ENCODE measurements around the gene TEFM.
A peak's percentile ranks its signal among the peaks of the same experiment; 100 is the strongest.
"Not testable (repeated sequence)": the region's sequence is repeated elsewhere in the genome, so short reads cannot be mapped to it uniquely, and the experiment has no call there.

The TEFM gene, protein sequence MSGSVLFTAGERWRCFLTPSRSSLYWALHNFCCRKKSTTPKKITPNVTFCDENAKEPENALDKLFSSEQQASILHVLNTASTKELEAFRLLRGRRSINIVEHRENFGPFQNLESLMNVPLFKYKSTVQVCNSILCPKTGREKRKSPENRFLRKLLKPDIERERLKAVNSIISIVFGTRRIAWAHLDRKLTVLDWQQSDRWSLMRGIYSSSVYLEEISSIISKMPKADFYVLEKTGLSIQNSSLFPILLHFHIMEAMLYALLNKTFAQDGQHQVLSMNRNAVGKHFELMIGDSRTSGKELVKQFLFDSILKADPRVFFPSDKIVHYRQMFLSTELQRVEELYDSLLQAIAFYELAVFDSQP
- total RNA-seq, result 3.4 to 7.1 reads per million in 2 donors

DNA sequence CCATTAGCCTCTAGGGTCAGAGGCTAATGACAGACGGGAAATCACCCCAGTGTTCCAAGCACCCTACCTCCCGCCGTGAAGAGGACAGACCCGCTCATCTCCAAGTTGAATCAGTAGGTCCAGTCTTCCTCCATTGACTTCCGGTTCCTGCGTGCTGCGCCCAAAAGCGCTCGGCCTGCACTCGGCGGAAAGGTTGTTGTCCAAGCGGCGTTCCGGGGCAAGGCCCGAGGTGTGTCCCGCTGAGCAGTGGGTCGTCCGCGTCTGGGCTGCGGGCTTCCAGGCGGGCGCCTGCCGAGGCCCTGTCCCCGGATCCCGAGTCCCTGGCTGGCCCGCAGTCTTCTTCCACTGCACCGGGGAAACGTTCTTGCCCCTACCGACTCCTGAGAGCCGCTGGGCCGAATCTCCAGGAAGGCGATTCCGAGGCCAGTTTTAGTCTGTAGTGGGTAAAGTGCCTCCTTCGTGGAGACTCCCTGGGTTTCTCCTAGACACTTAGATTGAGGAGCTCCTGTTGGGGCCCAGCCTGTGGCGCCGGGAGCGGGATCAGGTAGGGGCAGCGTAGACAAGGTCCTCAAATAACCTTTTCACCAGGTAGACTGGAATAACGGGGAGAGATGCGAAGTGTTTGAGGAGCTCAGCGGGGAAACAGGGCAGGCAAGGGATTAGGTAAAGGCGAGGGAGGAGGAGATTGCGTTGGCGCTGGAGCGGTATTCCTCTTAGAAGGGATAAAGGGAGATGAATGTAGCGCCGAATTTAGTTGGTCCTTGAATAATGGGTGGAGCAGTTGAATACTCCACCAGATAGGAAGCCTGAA is at the start of gene TEFM:
TEFM (minus strand) TSS at position 138 of the 811 bp plus-strand sequence; CDS start at position 98, 40 bp downstream.
- DNase-seq, result peak; percentile 54 to 93 (median 76)

- DNase-seq, result no peak
Observed at GRCh38 chr17:30954046-30954830, 48.2 kb upstream of the TEFM start.

DNA sequence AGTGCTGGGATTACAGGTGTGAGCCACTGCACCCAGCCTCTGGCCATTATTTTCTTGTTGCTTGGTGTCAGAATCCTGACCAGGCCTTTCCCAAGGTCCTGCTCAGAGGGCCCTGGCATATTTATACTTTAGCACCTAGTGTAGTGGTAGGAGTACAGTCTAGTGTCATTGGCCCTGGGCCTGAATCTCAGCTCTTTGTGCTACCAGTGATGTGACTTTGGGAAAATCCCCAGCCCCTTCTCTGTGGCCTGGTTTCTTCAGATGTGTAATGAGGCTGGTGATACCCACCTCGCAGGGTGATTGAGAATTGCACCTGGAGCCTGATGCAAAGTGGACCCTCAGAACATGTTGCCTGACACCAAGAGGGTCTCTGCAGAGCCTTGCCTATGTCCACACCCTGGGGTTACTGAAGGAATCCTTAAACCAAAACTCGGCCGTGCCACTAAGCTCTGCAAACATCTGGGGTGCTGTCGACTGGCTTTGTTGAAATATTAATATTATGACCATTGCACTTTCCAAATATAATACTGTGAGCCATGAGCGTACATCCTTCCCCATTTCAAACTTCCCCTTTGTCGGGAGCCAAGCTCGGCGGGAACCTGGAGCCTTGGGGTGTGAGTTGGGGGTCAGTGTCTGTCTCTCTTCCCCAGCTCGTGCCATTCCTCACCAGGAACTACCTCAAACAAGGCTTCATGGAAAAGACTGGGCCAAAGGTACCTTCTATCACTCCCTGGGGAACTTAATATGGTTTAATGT is 46.8 kb upstream of the TEFM start:
- no peak for DNase-seq

DNA sequence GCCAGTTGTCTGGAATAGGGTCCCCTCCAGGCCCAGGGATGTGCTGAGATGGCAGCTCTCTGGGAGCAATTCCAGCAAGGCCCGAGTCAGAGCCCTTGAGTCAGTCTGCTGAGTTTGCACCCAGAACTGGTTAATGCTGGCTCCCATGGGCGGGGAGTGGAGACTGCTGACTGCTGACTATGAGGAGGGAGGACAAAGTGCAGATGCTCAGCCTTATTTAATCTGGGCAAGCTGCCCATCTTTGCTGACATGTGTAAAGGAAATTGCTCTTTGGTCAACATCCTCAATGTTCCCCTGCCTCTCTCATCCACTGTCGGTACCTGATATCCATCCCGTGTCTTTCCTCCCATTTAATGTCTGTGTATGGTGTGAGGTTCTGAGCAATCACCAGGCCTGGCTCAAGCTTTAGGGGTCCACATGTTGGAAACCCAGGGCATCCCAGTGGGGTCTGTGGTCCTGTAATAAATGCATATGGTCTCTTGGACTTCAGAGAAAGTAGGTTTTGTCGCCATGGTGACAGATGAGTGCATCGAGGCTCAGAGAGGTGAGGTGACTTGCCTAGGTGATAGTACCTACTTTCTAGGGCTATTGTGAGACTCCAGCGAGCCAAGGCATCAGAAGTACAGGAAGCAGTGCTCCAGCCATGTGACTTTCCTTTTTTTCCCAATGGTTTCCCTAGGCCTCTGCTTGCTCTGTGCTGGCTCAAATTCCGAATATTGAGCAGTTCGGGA is 44.8 kb upstream of the TEFM start:
- DNase-seq, result no peak

GRCh38 chr17:30950189-30950588 is 44.2 kb upstream of the TEFM start:
- DNase-seq, result no peak

DNA sequence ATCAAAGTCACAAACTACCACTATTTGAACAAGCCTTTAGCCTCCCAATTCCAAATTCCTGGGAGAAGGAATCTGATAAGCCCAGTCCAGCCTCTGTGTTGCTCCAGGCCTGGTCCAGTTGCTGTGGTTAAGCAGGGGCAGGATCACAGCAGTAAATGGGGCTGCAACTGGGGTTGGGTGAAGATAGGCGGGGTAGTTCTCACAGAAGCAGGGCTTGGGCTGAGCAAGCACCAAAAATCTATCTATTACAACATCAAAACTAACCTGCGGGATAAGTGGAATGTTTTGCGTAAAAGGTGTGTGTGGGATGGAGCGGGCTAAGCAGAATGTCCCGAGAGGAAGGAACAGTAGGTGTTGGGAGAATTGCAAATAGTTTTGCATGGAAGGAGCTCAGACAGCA is 41.8 kb upstream of the TEFM start:
- DNase-seq, result no peak

DNA sequence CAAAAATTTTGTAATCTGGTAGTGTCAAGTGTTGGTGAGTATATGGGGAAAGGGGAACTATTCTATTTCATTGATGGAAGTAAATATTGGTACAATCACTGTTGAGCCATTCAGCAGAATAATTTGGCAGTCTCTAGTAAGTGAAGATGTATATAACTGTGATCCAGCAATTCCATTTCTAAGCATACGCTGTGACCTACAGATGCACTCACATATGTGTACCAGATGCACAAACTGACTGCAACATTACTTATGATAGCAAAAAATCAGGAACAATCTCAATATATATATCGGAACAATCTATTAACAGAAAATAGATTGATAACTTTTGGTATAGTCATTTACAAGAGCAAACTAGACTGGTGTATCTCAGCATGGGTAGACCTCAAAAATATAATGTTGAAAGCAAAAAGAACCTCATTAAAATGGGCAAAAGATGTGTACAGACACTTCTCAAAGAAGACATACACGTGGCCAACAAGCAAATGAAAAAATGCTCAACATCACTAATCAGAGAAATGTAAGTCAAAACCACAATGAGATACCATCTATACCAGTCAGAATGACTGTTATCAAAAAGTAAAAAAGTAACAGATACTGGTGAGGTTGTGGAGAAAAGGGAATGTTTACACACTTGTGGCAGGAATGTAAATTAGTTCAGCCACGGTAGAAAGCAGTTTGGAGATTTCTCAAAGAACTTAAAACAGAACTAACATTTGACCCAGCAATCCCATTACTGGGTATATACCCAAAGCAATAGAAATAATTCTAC is 36.5 kb upstream of the TEFM start:
- DNase-seq, result peak in 1 of 5 experiments; percentile 83

- DNase-seq, result peak in 1 of 5 experiments; percentile 53
Observed at GRCh38 chr17:30939051-30939689, 33.1 kb upstream of the TEFM start.

GRCh38 chr17:30933966-30934365 is 27.9 kb upstream of the TEFM start:
- DNase-seq, result no peak

- not testable (repeated sequence) for DNase-seq
Observed at GRCh38 chr17:30931582-30931981, 25.5 kb upstream of the TEFM start.

GRCh38 chr17:30930495-30930894 is 24.5 kb upstream of the TEFM start:
- DNase-seq, result no peak

DNA sequence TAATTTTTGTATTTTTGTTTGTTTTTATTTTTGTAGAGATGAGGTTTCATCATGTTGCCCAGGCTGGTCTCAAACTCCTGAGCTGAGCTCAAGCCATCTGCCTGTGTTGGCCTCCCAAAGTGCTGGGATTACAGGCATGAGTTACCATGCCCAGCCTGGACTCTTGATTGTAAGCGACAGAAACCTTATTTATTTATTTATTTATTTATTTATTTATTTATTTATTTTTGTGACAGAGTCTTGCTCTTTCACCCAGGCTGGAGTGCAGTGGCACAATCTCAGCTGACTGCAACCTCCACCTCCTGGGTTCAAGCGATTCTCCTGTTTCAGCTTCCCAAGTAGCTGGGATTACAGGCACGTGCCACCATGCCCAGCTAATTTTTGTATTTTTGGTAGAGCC is 23.8 kb upstream of the TEFM start:
- DNase-seq, result not testable (repeated sequence)

- peak in 1 of 5 experiments; percentile 39 for DNase-seq
Observed at GRCh38 chr17:30929081-30929633, 23.1 kb upstream of the TEFM start.

- DNase-seq, result no peak
Observed at GRCh38 chr17:30928584-30928983, 22.5 kb upstream of the TEFM start.

- no peak for DNase-seq
Observed at GRCh38 chr17:30927756-30928155, 21.7 kb upstream of the TEFM start.

DNA sequence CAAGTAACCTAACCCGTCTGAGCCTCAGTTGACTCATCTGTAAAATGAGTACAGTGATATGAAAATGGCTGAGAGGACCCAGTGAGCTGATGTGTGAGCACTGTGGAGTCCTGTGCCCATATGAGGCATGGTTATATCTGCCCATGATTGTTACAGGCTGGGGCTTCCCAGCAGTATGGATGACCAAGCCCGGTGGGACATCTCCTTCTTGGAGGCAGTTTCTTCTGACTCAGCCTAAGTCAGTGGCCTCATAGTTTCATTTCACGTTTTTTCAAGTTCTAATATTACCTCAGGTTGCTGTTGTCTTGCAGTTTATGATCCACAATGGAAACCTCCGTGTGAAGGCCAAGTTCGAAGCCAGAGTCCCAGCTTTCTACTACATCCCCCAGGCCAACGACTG is 20.5 kb upstream of the TEFM start:
- no peak for DNase-seq

DNA sequence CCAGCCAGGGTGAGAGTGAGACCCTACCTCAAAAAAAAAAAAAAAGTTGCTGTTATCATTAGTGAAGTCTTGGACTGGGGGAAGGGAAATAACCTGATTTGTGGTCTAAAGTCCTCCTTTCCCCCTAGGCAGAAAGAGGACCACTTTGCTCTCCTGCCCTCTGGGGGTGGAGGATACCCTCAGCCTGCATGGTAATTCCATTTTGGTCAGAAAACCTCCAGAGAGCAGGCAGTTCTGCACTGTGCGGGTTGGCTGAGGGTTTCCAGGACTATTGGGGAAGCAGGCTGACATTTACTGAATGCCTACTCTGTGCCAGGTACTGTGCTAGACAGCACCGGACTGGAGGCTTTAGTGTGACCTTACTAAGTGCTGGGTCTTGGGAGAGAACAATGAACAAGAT is 18.3 kb upstream of the TEFM start:
- DNase-seq, result no peak

DNA sequence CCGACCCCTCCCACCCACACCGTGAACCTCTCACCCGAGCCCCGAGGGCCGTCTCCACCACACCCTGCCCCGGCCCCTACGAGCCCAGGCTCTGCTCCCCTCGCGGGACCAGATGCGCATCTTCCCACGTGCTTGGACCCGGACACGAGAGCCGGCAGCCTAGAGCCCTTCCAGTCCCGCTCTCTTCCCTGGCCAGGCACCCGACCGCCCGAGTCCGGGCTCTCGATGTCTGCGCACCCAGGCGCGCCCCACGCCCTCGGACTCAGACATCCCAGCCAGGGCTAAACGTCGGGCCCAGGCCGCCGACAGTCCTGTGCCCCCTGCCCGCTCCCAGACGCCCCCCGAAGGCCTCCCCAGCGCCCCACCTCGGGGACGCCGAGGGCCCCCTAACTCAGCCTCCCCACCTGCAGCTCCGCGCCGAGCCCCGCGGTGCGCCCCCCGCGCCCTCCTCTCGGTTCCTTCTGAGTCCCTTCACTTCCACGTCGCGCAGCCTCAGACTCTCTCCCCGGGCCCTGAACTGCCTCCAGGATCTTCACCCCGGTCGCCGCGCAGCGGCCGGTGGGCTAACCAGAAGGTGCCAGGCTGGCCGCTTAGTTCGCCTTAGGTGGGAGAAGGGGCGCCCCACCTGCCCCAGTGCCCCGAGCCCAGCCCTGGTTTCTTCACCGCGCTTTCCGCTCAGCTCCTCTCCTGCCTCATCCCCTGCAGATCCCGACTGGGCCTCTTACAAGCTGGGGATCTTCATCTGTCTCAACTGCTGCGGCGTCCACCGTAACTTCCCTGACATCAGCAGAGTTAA is 16.4 kb upstream of the TEFM start:
- DNase-seq, result no peak

All from T-helper 2 cell (primary cell).